GM12892 (cell line): ENCODE results near the gene CARF.

Experiments
- POLR2A ChIP-seq: IDR thresholded peaks from 2 replicates; pipeline ENCODE4 v1.6.1; 2011; ENCODE audit warnings: low read depth, low read length, control low read depth
- POLR2AphosphoS5 ChIP-seq: IDR thresholded peaks from 2 replicates; pipeline ENCODE4 v1.6.1; 2011; ENCODE audit warnings: low read depth, low read length, control low read depth
- TAF1 ChIP-seq: IDR thresholded peaks from 2 replicates; pipeline ENCODE4 v1.6.1; 2011; ENCODE audit warnings: low read depth, mild to moderate bottlenecking, control low read depth, low read length, borderline replicate concordance

DNA sequence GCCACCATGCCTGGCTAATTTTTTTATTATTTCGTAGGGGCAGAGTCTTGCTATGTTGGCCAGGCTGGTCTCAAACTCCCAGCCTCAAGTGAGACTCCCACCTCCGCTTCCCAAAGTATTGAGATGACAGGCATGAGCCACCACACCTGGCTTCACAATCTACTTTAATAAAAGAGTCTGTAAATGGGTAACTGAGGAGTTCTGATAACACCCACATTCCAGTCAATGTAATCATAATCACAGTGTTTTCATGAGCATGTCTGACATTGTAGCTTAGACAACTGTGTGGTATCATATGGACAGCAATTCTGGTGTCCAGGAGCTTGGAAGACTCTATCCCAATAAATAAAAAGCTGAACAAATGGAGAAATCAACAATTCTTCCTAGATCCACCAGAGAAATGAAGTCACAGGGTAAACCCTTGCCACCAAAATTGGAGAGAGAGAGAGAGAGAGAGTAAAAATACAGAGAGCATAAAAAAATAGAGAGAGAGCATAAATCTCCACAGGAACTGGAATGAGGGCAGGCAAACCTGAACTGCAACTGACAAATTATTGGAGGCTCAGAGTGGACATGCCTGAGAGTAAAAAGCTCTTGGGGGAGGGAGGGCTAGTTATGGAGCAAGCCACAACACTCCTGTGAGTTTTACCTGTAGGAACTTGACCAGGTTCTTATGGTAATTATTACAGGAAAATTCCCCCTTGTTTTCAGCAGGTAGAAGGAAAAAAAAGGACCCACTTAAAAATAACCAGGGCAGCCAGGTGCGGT, 90.2 kb downstream of the CARF start:
- TF ChIP-seq POLR2A (no peak), POLR2AphosphoS5 (no peak), TAF1 (no peak)
